C4-2B (cell line): Measurements from ENCODE around the gene DLX1.

Experiments used
- H3K27ac ChIP-seq: fragments of 450-650 bp; 2 replicates; pipeline ENCODE4 v1.5.1; 2017
- ZFX ChIP-seq: fragments of 450-650 bp; IDR thresholded peaks from 2 replicates; pipeline ENCODE4 v1.6.1; 2017
- TF ChIP-seq, protein P1 (sequence below): fragments of 450-650 bp; conservative IDR thresholded peaks from 2 replicates; pipeline ENCODE4 v1.5.1; 2017; ENCODE audit warnings: mild to moderate bottlenecking

Gene DLX1

DNA sequence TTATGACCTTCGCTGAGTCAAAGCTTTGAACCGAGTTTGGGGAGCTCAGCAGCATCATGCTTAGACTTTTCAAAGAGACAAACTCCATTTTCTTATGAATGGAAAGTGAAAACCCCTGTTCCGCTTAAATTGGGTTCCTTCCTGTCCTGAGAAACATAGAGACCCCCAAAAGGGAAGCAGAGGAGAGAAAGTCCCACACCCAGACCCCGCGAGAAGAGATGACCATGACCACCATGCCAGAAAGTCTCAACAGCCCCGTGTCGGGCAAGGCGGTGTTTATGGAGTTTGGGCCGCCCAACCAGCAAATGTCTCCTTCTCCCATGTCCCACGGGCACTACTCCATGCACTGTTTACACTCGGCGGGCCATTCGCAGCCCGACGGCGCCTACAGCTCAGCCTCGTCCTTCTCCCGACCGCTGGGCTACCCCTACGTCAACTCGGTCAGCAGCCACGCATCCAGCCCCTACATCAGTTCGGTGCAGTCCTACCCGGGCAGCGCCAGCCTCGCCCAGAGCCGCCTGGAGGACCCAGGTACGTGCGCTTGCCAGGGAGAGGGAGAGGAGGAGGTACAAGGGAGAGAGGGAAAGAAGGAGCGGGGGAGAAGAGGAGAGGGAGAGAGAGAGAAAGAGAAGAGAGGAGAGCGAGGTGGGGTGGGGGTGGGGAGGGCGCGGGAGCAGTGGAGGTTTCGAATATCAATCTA lies at the start of gene DLX1:
Gene DLX1, plus strand, starts transcription at position 48 of the 700 bp plus-strand sequence. Its CDS starts 171 bp downstream, at position 219.
- peak within 1 kb of the TSS; percentile 96 for H3K27ac ChIP-seq
- TF ChIP-seq ZFX = no peak
- TF ChIP-seq, protein P1, sequence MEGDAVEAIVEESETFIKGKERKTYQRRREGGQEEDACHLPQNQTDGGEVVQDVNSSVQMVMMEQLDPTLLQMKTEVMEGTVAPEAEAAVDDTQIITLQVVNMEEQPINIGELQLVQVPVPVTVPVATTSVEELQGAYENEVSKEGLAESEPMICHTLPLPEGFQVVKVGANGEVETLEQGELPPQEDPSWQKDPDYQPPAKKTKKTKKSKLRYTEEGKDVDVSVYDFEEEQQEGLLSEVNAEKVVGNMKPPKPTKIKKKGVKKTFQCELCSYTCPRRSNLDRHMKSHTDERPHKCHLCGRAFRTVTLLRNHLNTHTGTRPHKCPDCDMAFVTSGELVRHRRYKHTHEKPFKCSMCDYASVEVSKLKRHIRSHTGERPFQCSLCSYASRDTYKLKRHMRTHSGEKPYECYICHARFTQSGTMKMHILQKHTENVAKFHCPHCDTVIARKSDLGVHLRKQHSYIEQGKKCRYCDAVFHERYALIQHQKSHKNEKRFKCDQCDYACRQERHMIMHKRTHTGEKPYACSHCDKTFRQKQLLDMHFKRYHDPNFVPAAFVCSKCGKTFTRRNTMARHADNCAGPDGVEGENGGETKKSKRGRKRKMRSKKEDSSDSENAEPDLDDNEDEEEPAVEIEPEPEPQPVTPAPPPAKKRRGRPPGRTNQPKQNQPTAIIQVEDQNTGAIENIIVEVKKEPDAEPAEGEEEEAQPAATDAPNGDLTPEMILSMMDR = no peak

DNA sequence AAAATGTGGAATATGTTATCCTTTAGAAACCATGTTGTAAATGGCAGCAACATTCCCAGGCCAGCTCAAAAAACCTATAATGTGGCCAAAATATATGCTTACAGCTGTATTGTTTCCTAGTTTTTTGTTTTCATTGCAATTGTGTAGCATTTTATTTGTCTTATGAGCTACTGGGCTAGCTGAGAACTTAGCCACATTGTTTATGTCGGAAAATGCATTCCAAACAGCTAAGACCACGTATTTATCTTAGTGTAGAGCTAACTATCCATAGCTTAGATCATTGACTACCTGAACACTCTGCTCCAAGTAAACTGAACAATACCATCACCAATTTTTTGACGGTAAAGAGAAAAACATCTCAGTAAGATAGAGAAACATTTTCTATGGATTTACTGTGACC lies 47.2 kb upstream of the DLX1 start:
- no peak overlapping the region for H3K27ac ChIP-seq
- TF ChIP-seq, protein P1 = no peak
- TF ChIP-seq ZFX = no peak

DNA sequence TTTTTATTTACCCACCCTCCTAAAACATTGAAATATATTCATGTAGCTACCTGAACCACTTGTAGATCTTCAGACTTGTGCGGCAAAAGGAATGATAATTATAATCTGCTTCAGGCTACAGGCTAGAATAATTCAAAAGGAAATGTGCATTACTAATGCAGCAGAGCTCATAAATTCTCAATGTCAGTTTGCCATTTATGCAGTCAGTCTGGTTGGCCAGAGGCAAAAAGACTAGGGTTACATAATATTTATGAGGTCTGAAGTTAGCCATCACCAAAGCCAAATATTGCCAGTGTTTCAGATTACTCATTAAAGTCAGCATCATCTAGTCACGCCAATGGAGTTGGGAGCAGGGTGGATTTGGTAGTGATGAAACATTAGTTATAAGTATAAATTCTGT lies 46.7 kb upstream of the DLX1 start:
- H3K27ac ChIP-seq = no peak overlapping the region
- TF ChIP-seq, protein P1 = no peak
- no peak for TF ChIP-seq ZFX

DNA sequence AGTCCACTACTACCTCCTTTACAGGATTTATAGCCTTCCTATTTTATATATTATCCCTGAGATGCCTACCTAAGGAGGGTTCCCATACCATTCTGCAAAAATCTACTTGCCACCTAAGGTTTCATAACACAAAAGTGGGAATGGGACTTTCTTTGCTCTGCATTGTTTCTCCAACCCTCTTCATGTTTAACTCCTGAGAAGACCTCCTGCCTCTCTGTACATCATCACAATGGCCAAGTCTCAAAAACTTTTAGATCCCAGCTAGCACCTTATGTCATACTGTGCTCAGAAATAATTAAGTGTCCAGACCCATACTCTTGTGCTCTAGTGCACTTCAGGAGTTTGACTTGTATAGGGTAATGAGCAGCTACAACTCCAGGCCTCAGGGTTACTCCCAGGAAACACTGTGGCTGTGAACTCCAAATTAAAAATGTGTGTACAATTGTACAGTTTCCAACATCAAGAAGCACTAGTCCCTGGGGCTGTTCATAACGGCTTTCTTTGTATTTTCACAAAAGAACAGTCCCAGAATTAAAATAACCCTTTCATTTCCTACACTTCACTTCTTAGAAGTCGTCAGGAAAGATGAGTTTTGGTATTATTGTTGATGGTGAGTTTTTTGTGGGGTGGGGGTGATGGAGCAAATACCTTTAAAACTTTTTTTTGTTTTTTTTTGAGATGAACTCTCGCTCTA lies 46.1 kb upstream of the DLX1 start:
- no peak overlapping the region for H3K27ac ChIP-seq
- TF ChIP-seq, protein P1 = no peak
- no peak for TF ChIP-seq ZFX

DNA sequence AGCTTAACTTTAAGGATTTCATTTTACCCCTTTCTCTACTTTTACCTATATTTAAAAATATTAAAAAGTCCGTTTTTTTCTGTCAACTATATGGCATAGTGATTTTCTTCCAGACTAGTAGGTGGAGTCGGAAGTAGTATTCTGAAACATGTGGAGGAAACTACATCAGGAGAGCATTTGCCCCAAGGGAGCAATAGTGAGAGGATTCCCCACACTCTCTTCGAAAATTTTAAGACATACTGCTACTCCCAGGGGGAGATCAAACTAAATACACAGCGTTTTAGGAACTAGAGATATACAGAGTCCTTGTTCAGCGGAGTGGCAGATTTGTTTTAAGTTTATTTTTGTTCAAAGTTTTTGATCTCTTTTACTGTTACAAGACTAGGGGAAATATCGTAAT lies 45.0 kb upstream of the DLX1 start:
- TF ChIP-seq, protein P1 = no peak
- no peak for TF ChIP-seq ZFX
- no peak overlapping the region for H3K27ac ChIP-seq

DNA sequence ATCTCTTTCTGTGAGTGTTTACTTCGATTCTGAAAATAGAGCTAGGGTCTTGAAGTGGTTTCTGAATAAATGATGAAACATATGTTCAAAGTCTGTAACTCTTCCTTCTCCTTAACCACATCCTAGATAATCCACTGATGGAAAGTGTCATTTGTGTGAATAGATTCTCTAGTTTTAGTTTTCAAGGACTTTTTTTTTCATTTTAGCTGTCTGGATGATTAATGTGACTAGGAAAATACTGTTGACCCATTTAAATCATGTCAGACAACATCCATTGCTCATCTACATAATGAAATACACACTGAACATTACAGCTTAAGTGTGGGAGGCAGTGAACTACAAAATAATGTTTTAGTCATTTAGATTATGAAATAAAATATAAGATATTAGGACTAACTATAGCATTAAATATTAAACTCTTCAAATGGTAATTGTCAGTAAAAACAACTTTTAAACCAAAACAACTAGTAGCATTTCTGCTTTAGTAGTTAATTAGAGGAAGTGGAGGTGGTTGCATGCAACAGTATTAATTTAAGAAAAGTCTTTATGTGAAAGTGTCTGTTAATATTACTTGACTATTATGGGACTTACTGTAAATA lies 39.1 kb upstream of the DLX1 start:
- H3K27ac ChIP-seq = no peak overlapping the region
- TF ChIP-seq ZFX = no peak
- TF ChIP-seq, protein P1 = no peak

DNA sequence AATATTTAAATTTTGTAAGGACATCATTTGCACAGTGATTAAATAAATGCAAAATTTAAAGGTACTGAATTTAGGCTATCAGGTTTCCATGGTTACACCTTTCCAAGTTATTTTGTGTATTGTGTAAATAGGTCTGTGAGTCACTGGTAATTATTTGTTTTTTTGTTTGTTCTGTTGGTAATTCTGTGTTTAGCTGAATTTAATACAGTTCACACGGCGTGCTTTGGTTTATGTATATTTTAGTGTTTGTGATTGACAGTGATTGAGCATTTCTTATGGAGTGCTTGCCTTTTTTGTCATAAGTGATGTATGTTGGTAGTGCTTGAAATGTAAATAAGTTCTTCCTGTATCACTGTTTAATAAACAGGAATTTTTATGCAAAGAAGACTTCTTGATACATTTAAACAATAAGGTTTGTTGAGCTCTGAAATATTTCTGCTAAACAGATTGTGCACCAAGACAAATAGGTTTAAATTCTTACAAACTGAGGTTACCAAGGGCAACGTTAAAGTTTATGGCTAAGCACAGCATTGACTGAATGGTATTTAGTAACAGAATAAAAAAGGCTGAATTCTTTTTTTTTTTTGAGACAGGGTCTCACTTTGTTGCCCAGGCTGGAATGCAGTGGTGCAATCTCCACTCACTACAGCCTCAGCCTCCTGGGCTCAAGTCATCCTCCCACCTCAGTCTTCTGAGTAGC lies 38.3 kb upstream of the DLX1 start:
- H3K27ac ChIP-seq = no peak overlapping the region
- TF ChIP-seq, protein P1 = no peak
- no peak for TF ChIP-seq ZFX
